GM12878 (cell line): ENCODE data around the gene ERC2. TPM values are rescaled to one million over a fixed set of nuclear protein-coding genes. Genes with fewer than 3 reads are reported as not detected.

ENCODE experiments used
- ATAC-seq: fragments of 200-7000 bp; cut with Tn5 transposase; 3 replicates; pipeline ENCODE4 v1.9.1; 2020; ENCODE audit warnings: mild to moderate bottlenecking, moderate library complexity
- BruUV-seq: library from RNA; stranded (reverse); fragments of 400-500 nt; replicated peaks from 2 replicates; lab custom pipeline; 2021; lab: Mats Ljungman, UMichigan
- CTCF ChIA-PET: fragments of 300-600 bp; sonication (Branson Sonifier 250); formaldehyde crosslinking; extraction: SDS; loops from one replicate; lab custom pipeline; 2021; ENCODE audit warnings: inconsistent platforms; lab: Yijun Ruan, JAX
- POLR2A ChIA-PET: fragments of 350-600 bp; formaldehyde crosslinking; extraction: SDS; loops from one replicate; lab custom pipeline; 2021; ENCODE audit warnings: inconsistent platforms; lab: Charles Lee
- RAD21 ChIA-PET: fragments of 300-600 bp; sonication (Branson Sonifier 250); formaldehyde crosslinking; loops from one replicate; lab custom pipeline; 2023; ENCODE audit warnings: antibody characterized with exemption; ENCODE audit not compliant: unreplicated experiment; lab: Charles Lee
- SMC1A ChIA-PET: fragments of 300-600 bp; sonication (Branson Sonifier 250); formaldehyde crosslinking; loops from one replicate; lab custom pipeline; 2023; ENCODE audit not compliant: unreplicated experiment, uncharacterized antibody; lab: Charles Lee
- DNase-seq: peaks from one replicate; pipeline ENCODE4 v3.0.0-alpha.2; 2011; ENCODE audit warnings: low read depth, low spot score
- FAIRE-seq: peaks from 3 replicates; lab custom pipeline; 2011; peaks lifted over from hg19 to GRCh38; lab: Jason Lieb, UNC
- H2AFZ ChIP-seq: 2 replicates; pipeline ENCODE4 v1.6.0; 2011; ENCODE audit warnings: low read depth, low read length, control low read depth; ENCODE audit not compliant: control insufficient read depth
- H3K27ac ChIP-seq: 2 replicates; pipeline ENCODE4 v1.5.1; 2011; ENCODE audit warnings: control low read depth; ENCODE audit not compliant: control insufficient read depth, insufficient read depth
- H3K27me3 ChIP-seq, 2 experiments: replicated peaks in 1 of 2; 2 replicates each; pipeline versions ENCODE4 v1.6.0 to v1.6.1; 2011; ENCODE audit warnings: low read length in 1 of 2; ENCODE audit not compliant: control insufficient read depth in 2 of 2, insufficient read depth in 2 of 2
- H3K36me3 ChIP-seq, 2 experiments: 2 replicates each; pipeline ENCODE4 v1.5.1; 2011; ENCODE audit warnings: low read length in 1 of 2; ENCODE audit not compliant: control insufficient read depth in 2 of 2, insufficient read depth in 2 of 2
- H3K4me1 ChIP-seq: 2 replicates; pipeline ENCODE4 v1.6.1; 2011; ENCODE audit warnings: mild to moderate bottlenecking, low read length, moderate library complexity, mixed read lengths; ENCODE audit not compliant: control insufficient read depth, insufficient read depth
- H3K4me2 ChIP-seq: 2 replicates; pipeline ENCODE4 v1.6.0; 2011; ENCODE audit warnings: control low read depth; ENCODE audit not compliant: control insufficient read depth, insufficient read depth
- H3K4me3 ChIP-seq: fragments of 200-600 bp; sonication (generic); 2 replicates; pipeline ENCODE4 v1.5.1; 2016
- H3K79me2 ChIP-seq: 2 replicates; pipeline ENCODE4 v1.6.0; 2011; ENCODE audit warnings: low read length; ENCODE audit not compliant: control insufficient read depth, insufficient read depth
- H3K9ac ChIP-seq: 2 replicates; pipeline ENCODE4 v1.8.0; 2011; ENCODE audit warnings: low read length, control low read depth, mixed read lengths; ENCODE audit not compliant: control insufficient read depth, insufficient read depth
- H3K9me3 ChIP-seq: replicated peaks from 3 replicates; pipeline ENCODE4 v1.5.1; 2011; ENCODE audit warnings: mild to moderate bottlenecking, low read length; ENCODE audit not compliant: control insufficient read depth, insufficient read depth
- H4K20me1 ChIP-seq: 2 replicates; pipeline ENCODE4 v1.6.0; 2011; ENCODE audit not compliant: control insufficient read depth, insufficient read depth
- BMI1 ChIP-seq: fragments of 450-650 bp; IDR thresholded peaks from 2 replicates; pipeline ENCODE4 v1.6.1; 2016; ENCODE audit warnings: mild to moderate bottlenecking, moderate library complexity, borderline replicate concordance
- CREB1 ChIP-seq: IDR thresholded peaks from 2 replicates; pipeline ENCODE4 v1.6.1; 2012; ENCODE audit warnings: low read depth, mild to moderate bottlenecking, inconsistent platforms
- DPF2 ChIP-seq: fragments of 450-650 bp; IDR thresholded peaks from 2 replicates; pipeline ENCODE4 v1.6.1; 2017; ENCODE audit warnings: mild to moderate bottlenecking
- ETV6 ChIP-seq, 2 experiments: fragments of 450-650 bp in 1 of 2; IDR thresholded peaks in 1 of 2; conservative IDR thresholded peaks in 1 of 2; 2 replicates each; pipeline ENCODE4 v1.6.1; 2014; ENCODE audit warnings: antibody characterized with exemption in 1 of 2, borderline replicate concordance in 1 of 2, low read depth in 1 of 2, mild to moderate bottlenecking in 1 of 2, moderate library complexity in 1 of 2
- KAT2A ChIP-seq: conservative IDR thresholded peaks from 2 replicates; pipeline ENCODE4 v1.6.1; 2011; ENCODE audit warnings: low read depth, low read length; ENCODE audit not compliant: control insufficient read depth
- MTA3 ChIP-seq: IDR thresholded peaks from 2 replicates; pipeline ENCODE4 v1.6.1; 2012; ENCODE audit warnings: low read length, inconsistent platforms, borderline replicate concordance
- MXI1 ChIP-seq: fragments of 150-350 bp; IDR thresholded peaks from 2 replicates; pipeline ENCODE4 v1.6.1; 2011; ENCODE audit warnings: low read depth, mild to moderate bottlenecking, inconsistent platforms, low read length, improper control_type of control experiment
- RAD51 ChIP-seq: fragments of 450-650 bp; IDR thresholded peaks from 2 replicates; pipeline ENCODE4 v1.6.1; 2016; ENCODE audit warnings: moderate library complexity, mild to moderate bottlenecking, inconsistent platforms
- RUNX3 ChIP-seq: IDR thresholded peaks from 2 replicates; pipeline ENCODE4 v1.6.1; 2012; ENCODE audit warnings: low read length, inconsistent platforms
- SMARCA5 ChIP-seq: fragments of 450-650 bp; IDR thresholded peaks from 2 replicates; pipeline ENCODE4 v1.6.1; 2017; ENCODE audit warnings: mild to moderate bottlenecking
- TARDBP ChIP-seq: IDR thresholded peaks from 2 replicates; pipeline ENCODE4 v1.6.1; 2016; ENCODE audit warnings: borderline replicate concordance
- ZNF622 ChIP-seq: fragments of 450-650 bp; IDR thresholded peaks from 2 replicates; pipeline ENCODE4 v1.6.1; 2017; ENCODE audit warnings: mild to moderate bottlenecking, inconsistent platforms
- WGBS: methylation state at CpG from one replicate; pipeline ENCODE4 v1.1.6; 2016; ENCODE audit warnings: low lambda C conversion rate; ENCODE audit not compliant: insufficient replicate concordance, insufficient coverage; ENCODE audit errors: missing lambda C conversion rate; 5-methylcytosine and 5-hydroxymethylcytosine counted together
- in situ Hi-C: fragments of 300-500 bp; cut with MboI; formaldehyde crosslinking; loops from 9 replicates; pipeline ENCODE4 v1.14.3; 2018; ENCODE audit warnings: mixed read lengths
- intact Hi-C: fragments of 100-400 bp; cut with micrococcal nuclease; formaldehyde crosslinking; loops from one replicate; pipeline ENCODE4 v1.14.2; 2022; ENCODE audit not compliant: unreplicated experiment
- polyA plus RNA-seq, 11 experiments: library from polyadenylated mRNA; depleted of rRNA in 4 of 11; unstranded in 6 of 11; stranded (reverse) in 5 of 11; fragments of >200 nt; fragmentation: Nextera tagmentation in 4 of 11; fragmentation: Illumina TruSeq in 1 of 11; extraction: Ambion mirVana in 4 of 11; extraction: Trizol in 1 of 11; gene quantifications; 1 replicate in 1 of 11; 2 replicates in 10 of 11; pipeline versions ENCODE4 v1.2.1 to v1.2.3, GENCODE V29; 2011 to 2016; ENCODE audit warnings: inconsistent platforms in 2 of 11, missing spikeins in 2 of 11, low read depth in 1 of 11
- total RNA-seq, 4 experiments: library from RNA; depleted of rRNA in 3 of 4; stranded (reverse); fragments of >200 nt in 3 of 4; fragmentation: Illumina TruSeq in 1 of 4; extraction: Trizol in 1 of 4; gene quantifications; 2 replicates each; pipeline versions ENCODE4 v1.2.1 to v1.2.3, GENCODE V29; 2013 to 2021
- TF ChIP-seq, protein P1 (sequence below): IDR thresholded peaks from 2 replicates; pipeline ENCODE4 v1.6.1; 2012; ENCODE audit warnings: low read depth, low read length, improper control_type of control experiment
- TF ChIP-seq, protein P2 (sequence below): IDR thresholded peaks from 2 replicates; pipeline ENCODE4 v1.6.1; 2011; ENCODE audit warnings: mild to moderate bottlenecking, low read depth, low read length, moderate library complexity; ENCODE audit not compliant: insufficient replicate concordance
- TF ChIP-seq, protein P3 (sequence below): fragments of 450-650 bp; IDR thresholded peaks from 2 replicates; pipeline ENCODE4 v1.6.1; 2017; ENCODE audit warnings: mild to moderate bottlenecking, low read depth, inconsistent platforms; ENCODE audit not compliant: poor library complexity, severe bottlenecking
- TF ChIP-seq, protein P4 (sequence below): fragments of 450-650 bp; IDR thresholded peaks from 2 replicates; pipeline ENCODE4 v1.6.1; 2017; ENCODE audit warnings: borderline replicate concordance

ERC2 gene
- total and polyA plus RNA-seq, 10 of the 15 experiments (the other 5 are each of a cell fraction or from before 2014, with no cell fraction given) = 0.06 to 1.4 (median 0.12) TPM; not detected in 3

DNA sequence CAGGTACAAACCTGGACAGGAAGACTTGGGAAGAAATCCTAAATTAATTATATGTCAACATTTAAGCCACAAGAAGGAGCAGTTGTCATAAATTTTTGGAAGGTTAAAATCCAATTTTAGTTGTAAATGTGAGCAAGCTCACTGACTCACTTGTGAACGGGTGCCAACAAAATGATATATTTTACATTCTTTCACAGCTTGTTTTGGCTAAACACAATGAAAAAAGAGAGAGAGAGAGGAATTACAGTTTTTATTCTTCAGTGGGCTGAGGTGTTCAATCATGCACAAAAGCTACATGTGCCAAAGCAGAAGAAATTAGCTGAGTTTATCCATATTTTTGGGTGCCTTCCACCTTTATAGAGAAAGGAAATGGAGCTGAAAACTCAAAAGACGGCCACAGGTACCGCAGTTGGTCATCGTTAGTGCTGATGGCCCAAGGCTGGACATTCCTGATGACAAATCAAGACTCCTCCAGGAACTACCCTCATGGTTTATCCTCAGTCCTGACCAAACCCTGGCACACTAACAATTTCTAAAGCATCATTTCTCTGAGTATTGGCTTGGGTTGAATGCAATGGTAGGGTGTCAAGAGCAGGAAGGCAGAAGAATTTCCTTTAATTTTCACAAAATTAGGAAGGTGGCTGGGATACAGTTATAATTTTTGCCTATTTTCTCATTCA is 943.6 kb downstream of the ERC2 start (continued):
- TF ChIP-seq, protein P1, sequence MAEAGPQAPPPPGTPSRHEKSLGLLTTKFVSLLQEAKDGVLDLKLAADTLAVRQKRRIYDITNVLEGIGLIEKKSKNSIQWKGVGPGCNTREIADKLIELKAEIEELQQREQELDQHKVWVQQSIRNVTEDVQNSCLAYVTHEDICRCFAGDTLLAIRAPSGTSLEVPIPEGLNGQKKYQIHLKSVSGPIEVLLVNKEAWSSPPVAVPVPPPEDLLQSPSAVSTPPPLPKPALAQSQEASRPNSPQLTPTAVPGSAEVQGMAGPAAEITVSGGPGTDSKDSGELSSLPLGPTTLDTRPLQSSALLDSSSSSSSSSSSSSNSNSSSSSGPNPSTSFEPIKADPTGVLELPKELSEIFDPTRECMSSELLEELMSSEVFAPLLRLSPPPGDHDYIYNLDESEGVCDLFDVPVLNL = no peak
- TF ChIP-seq, protein P2, sequence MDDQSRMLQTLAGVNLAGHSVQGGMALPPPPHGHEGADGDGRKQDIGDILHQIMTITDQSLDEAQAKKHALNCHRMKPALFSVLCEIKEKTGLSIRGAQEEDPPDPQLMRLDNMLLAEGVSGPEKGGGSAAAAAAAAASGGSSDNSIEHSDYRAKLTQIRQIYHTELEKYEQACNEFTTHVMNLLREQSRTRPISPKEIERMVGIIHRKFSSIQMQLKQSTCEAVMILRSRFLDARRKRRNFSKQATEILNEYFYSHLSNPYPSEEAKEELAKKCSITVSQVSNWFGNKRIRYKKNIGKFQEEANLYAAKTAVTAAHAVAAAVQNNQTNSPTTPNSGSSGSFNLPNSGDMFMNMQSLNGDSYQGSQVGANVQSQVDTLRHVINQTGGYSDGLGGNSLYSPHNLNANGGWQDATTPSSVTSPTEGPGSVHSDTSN = no peak
- TF ChIP-seq ETV6 (conservative IDR thresholded peaks at IDR 0.05 in 1 of 2, IDR thresholded peaks at IDR 0.05 in 1 of 2; ENCODE audit: borderline replicate concordance in 1 of 2, low read depth in 1 of 2) = no peak
- TF ChIP-seq RAD51 = no peak
- no peak for TF ChIP-seq CREB1
- no peak for TF ChIP-seq MXI1

DNA sequence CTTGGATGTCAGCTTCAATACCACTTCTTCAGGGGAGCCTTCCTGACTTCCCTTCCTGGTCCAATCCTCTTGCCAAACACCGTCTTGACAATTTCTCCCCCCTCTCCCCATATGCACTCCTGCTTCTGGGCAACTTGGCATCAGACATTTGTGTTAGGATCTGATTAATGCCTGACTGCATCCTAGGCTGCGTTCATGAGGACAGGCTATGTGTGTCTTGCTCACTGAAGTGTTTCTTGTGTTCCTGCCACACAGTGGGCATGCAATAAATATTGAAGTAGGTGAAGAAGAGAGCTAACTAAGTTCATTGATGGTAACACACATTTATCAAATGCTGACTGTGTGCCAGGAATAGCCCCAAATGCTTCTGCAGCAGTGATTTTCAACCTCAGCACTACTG is 944.8 kb downstream of the ERC2 start:
- SMC1A ChIA-PET = interaction anchor here (0.5 kb wide), 1 partner anchor 563 kb away, joined by 3 read pairs; no protein-coding TSS in a partner anchor
- DNase-seq (no peak), FAIRE-seq (no peak), ATAC-seq (no peak)
- Histone ChIP-seq H3K4me2 (no peak overlapping the region), H3K9me3 (no peaks in the 10 kb centered on the region), H4K20me1 (no peaks in the 10 kb centered on the region), H2AFZ (no peak overlapping the region), H3K27me3 (no peaks in the 10 kb centered on the region), H3K9ac (no peak overlapping the region), H3K4me1 (no peaks in the 10 kb centered on the region), H3K36me3 (no peaks in the 10 kb centered on the region), H3K4me3 (no peak overlapping the region), H3K79me2 (no peaks in the 10 kb centered on the region), H3K27ac (no peak overlapping the region)
- POLR2A ChIA-PET = no interaction called here
- RAD21 ChIA-PET = interaction anchor here (0.9 to 1.5 kb wide), 2 partner anchors 199 to 224 kb away, joined by 3 to 4 read pairs; no protein-coding TSS in a partner anchor
- CTCF ChIA-PET = interaction anchor here (0.5 kb wide), 1 partner anchor 708 kb away, joined by 3 read pairs; no protein-coding TSS in a partner anchor
- in situ Hi-C loops (no loop called here), intact Hi-C loops (no loop called here)
- WGBS = 0% methylated on average over 2 of the region's 2 CpGs
- TF ChIP-seq, protein P3, sequence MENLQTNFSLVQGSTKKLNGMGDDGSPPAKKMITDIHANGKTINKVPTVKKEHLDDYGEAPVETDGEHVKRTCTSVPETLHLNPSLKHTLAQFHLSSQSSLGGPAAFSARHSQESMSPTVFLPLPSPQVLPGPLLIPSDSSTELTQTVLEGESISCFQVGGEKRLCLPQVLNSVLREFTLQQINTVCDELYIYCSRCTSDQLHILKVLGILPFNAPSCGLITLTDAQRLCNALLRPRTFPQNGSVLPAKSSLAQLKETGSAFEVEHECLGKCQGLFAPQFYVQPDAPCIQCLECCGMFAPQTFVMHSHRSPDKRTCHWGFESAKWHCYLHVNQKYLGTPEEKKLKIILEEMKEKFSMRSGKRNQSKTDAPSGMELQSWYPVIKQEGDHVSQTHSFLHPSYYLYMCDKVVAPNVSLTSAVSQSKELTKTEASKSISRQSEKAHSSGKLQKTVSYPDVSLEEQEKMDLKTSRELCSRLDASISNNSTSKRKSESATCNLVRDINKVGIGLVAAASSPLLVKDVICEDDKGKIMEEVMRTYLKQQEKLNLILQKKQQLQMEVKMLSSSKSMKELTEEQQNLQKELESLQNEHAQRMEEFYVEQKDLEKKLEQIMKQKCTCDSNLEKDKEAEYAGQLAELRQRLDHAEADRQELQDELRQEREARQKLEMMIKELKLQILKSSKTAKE = no peak
- TF ChIP-seq MTA3 (no peak), RUNX3 (no peak), KAT2A (no peak), TARDBP (no peak), ZNF622 (no peak), SMARCA5 (no peak), BMI1 (no peak), DPF2 (no peak)
- TF ChIP-seq, protein P4, sequence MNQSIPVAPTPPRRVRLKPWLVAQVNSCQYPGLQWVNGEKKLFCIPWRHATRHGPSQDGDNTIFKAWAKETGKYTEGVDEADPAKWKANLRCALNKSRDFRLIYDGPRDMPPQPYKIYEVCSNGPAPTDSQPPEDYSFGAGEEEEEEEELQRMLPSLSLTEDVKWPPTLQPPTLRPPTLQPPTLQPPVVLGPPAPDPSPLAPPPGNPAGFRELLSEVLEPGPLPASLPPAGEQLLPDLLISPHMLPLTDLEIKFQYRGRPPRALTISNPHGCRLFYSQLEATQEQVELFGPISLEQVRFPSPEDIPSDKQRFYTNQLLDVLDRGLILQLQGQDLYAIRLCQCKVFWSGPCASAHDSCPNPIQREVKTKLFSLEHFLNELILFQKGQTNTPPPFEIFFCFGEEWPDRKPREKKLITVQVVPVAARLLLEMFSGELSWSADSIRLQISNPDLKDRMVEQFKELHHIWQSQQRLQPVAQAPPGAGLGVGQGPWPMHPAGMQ = no peak
- no TSS peak for BruUV-seq
